Measurements from ENCODE around the gene CLMN. TPM values are rescaled to one million over a fixed set of nuclear protein-coding genes. Genes with fewer than 3 reads are reported as not detected.

Gene CLMN
- polyA plus RNA-seq, 1 donor from 2014 or later, result 0.57 TPM

DNA sequence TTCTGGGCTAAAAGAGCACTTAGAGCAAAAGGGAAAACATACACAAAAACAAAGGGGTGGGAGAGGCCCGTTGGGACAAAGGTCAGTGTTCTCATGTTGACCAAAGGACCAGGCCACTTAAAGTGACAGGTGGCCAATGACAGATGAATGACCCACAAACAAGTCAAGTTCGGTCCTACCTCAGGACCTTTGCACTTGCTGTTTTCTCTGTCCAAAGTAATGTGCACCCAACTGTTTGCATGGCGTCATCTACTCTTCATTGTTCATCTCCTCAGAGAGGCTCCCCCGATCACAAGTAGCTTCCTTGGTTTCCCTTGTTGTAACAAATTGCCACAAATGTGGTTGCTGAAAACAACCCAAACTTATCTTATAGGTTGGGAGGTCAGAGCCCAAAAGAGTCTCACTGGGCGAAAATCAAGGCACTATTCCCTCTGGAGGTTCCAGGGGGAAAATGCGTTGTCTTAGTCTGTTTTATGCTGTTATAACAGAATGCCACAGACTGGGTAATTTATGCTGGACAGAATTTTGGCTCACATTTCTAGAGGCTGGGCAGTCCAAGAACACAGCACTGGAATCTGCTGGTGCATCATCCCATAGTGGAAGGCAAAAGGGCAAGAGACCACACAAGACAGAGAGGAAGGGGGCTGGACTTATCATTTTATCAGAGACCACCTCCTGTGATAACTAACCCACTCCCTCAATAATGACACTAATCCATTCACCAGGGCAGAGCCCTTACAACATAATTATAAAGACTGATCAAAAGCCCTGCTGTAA lies 23.9 kb downstream of the CLMN start:
- Histone ChIP-seq H4K20me1 (ENCODE audit: insufficient read depth) (no peaks in the 10 kb centered on the region), H3K9me3 (ENCODE audit: low read length) (no peaks in the 10 kb centered on the region), H3K4me3 (ENCODE audit: low read length) (no peak overlapping the region), H3K36me3 (ENCODE audit: insufficient read depth, low read length) (no peaks in the 10 kb centered on the region), H3K9ac (ENCODE audit: low read length) (no peak overlapping the region), H3K4me2 (ENCODE audit: low read length) (no peak overlapping the region), H3K27ac (ENCODE audit: low read length) (no peak overlapping the region), H2AFZ (ENCODE audit: low read depth, low read length) (no peak overlapping the region), H3F3A (ENCODE audit: insufficient read depth, low read length, poor library complexity, severe bottlenecking) (no peaks in the 10 kb centered on the region), H3K9me2 (ENCODE audit: insufficient read depth, low read length) (no peaks in the 10 kb centered on the region), H3K27me3 (ENCODE audit: insufficient read depth, low read depth, low read length) (no peaks in the 10 kb centered on the region), H3K79me2 (replicated peaks; ENCODE audit: insufficient read depth, low read length) (no peaks in the 10 kb centered on the region)
- TF ChIP-seq MXI1 (conservative IDR thresholded peaks at IDR 0.05; ENCODE audit: poor library complexity, severe bottlenecking) (no peak), RAD21 (conservative IDR thresholded peaks at IDR 0.05) (no peak), SMC3 (conservative IDR thresholded peaks at IDR 0.05; ENCODE audit: poor library complexity) (no peak), POLR2AphosphoS5 (IDR thresholded peaks at IDR 0.05) (no peak), EZH2 (IDR thresholded peaks at IDR 0.05; ENCODE audit: borderline replicate concordance, insufficient read depth, low read length, poor library complexity, severe bottlenecking) (no peak), EP300 (conservative IDR thresholded peaks at IDR 0.05; ENCODE audit: poor library complexity, severe bottlenecking) (no peak), TAF1 (IDR thresholded peaks at IDR 0.05; ENCODE audit: low read depth) (no peak)
- TF ChIP-seq, protein P1, sequence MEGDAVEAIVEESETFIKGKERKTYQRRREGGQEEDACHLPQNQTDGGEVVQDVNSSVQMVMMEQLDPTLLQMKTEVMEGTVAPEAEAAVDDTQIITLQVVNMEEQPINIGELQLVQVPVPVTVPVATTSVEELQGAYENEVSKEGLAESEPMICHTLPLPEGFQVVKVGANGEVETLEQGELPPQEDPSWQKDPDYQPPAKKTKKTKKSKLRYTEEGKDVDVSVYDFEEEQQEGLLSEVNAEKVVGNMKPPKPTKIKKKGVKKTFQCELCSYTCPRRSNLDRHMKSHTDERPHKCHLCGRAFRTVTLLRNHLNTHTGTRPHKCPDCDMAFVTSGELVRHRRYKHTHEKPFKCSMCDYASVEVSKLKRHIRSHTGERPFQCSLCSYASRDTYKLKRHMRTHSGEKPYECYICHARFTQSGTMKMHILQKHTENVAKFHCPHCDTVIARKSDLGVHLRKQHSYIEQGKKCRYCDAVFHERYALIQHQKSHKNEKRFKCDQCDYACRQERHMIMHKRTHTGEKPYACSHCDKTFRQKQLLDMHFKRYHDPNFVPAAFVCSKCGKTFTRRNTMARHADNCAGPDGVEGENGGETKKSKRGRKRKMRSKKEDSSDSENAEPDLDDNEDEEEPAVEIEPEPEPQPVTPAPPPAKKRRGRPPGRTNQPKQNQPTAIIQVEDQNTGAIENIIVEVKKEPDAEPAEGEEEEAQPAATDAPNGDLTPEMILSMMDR (IDR thresholded peaks at IDR 0.05; ENCODE audit: poor library complexity, severe bottlenecking), result no peak
- TF ChIP-seq, protein P2, sequence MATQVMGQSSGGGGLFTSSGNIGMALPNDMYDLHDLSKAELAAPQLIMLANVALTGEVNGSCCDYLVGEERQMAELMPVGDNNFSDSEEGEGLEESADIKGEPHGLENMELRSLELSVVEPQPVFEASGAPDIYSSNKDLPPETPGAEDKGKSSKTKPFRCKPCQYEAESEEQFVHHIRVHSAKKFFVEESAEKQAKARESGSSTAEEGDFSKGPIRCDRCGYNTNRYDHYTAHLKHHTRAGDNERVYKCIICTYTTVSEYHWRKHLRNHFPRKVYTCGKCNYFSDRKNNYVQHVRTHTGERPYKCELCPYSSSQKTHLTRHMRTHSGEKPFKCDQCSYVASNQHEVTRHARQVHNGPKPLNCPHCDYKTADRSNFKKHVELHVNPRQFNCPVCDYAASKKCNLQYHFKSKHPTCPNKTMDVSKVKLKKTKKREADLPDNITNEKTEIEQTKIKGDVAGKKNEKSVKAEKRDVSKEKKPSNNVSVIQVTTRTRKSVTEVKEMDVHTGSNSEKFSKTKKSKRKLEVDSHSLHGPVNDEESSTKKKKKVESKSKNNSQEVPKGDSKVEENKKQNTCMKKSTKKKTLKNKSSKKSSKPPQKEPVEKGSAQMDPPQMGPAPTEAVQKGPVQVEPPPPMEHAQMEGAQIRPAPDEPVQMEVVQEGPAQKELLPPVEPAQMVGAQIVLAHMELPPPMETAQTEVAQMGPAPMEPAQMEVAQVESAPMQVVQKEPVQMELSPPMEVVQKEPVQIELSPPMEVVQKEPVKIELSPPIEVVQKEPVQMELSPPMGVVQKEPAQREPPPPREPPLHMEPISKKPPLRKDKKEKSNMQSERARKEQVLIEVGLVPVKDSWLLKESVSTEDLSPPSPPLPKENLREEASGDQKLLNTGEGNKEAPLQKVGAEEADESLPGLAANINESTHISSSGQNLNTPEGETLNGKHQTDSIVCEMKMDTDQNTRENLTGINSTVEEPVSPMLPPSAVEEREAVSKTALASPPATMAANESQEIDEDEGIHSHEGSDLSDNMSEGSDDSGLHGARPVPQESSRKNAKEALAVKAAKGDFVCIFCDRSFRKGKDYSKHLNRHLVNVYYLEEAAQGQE (IDR thresholded peaks at IDR 0.05; ENCODE audit: borderline replicate concordance), result no peak

DNA sequence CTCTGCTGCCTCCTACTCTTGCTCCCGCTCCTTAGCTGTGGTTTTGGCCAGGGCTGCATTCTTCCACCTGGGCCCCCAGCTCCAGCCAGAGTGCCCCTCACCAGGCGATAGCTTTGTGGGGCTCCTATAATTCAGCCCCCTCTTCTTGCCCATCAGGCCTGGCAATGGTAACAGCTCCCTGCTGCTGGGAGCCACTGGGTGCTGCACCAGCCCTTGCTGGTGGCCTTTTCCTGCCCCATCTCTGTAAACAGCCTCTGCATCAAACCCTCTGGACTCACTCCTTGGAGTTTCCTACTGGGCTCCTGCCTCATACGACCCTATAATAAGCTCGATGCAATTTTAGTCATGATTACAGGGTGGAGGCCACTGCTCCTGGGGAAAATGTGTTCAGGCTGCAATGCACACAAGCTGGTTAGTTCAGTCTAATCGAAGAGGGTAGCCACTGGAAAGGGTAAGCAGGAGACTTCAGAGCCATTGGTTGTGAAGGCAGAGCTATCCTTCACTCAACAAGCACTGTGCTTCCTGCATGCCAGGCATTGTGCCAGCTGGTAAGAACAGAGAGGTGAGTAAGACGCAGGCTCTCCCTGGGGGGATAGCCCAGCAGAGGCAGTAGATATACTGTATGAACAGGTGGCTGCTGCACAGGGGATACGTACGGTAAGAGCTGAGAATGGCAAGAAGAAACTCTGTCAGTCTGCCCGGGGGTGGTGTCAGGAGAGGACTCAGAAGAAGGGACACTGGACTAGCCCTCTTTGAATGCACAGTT lies 24.7 kb downstream of the CLMN start:
- H4K20me1 ChIP-seq (ENCODE audit: insufficient read depth), result no peaks in the 10 kb centered on the region
- no peaks in the 10 kb centered on the region for H3K9me3 ChIP-seq (ENCODE audit: low read length)
- no peak overlapping the region for H3K9ac ChIP-seq (ENCODE audit: low read length)
- no peaks in the 10 kb centered on the region for H3K36me3 ChIP-seq (ENCODE audit: insufficient read depth, low read length)
- H3K4me2 ChIP-seq (ENCODE audit: low read length), result no peak overlapping the region
- no peak overlapping the region for H3K27ac ChIP-seq (ENCODE audit: low read length)
- H3K27me3 ChIP-seq (ENCODE audit: insufficient read depth, low read depth, low read length), result no peaks in the 10 kb centered on the region
- TF ChIP-seq EP300 (conservative IDR thresholded peaks at IDR 0.05; ENCODE audit: poor library complexity, severe bottlenecking) (no peak), EZH2 (IDR thresholded peaks at IDR 0.05; ENCODE audit: borderline replicate concordance, insufficient read depth, low read length, poor library complexity, severe bottlenecking) (no peak), TAF1 (IDR thresholded peaks at IDR 0.05; ENCODE audit: low read depth) (no peak), POLR2AphosphoS5 (IDR thresholded peaks at IDR 0.05) (no peak)
- no peaks in the 10 kb centered on the region for H3K79me2 ChIP-seq (replicated peaks; ENCODE audit: insufficient read depth, low read length)
- H2AFZ ChIP-seq (ENCODE audit: low read depth, low read length), result no peak overlapping the region
- no peaks in the 10 kb centered on the region for H3K9me2 ChIP-seq (ENCODE audit: insufficient read depth, low read length)
- no peak overlapping the region for H3K4me3 ChIP-seq (ENCODE audit: low read length)
- H3F3A ChIP-seq (ENCODE audit: insufficient read depth, low read length, poor library complexity, severe bottlenecking), result no peaks in the 10 kb centered on the region

Measured in neural cell (in vitro differentiated cells).